Measurements from ENCODE around the gene MAP4K5.
"Not testable (repeated sequence)": the region's sequence is repeated elsewhere in the genome, so short reads cannot be mapped to it uniquely, and the experiment has no call there.

The MAP4K5 gene

DNA sequence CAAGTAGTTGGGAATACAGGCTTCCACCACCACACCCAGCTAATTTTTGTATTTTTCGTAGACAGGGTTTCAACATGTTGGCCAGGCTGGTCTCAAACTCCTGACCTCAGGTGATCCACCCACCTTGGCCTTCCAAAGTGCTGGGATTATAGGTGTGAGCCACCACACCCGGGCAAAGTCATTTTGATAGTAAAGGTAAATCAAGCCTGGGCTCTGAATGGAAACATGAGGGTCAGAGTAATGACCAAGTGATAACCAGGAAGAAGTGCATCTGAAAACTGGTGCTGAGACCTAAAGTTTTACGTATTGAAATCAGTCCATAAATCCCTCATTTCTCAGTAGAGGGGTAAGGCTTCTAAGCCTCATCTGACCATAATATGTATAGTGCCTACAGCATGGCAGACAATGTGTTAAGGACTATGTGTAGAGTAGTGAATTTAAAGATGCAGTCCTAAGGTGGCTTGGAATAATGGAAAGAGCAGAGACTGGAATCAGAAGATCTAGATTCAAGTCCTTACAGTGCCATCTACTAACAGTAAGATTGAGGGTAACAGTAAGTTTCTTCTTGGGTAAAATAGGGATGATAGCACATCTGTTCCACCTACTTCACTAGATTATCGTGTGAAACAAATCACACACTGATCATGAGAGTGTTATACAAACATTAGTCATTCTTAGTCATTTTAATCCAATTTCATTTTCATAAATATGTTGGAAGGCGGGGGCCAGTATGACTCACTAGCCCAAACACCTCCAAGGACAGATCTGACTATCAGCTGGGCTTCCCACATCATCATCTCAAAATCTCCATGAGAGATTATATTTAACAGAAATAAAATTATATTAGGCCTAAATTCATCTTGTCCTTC lies 11.2 kb downstream of the MAP4K5 start:
- no peak overlapping the region for H3K9ac ChIP-seq (ENCODE audit: low read depth, low read length)
- H3K4me1 ChIP-seq (ENCODE audit: insufficient read depth, low read length): peaks cover 11% of the 10 kb centered on the region
- peaks cover 3% of the 10 kb centered on the region; the same call in 1 of the 2 replicates for H3K36me3 ChIP-seq (ENCODE audit: insufficient read depth, low read length)
- 76% methylated on average over 5 of the region's 5 CpGs for WGBS
- H3K27ac ChIP-seq (ENCODE audit: low read depth, low read length): no peak overlapping the region
- no peaks in the 10 kb centered on the region for H3K9me3 ChIP-seq (ENCODE audit: insufficient read depth, low read depth, low read length)
- no peaks in the 10 kb centered on the region for H3K27me3 ChIP-seq (ENCODE audit: insufficient read depth, low read length)
- no peak overlapping the region for H3K4me3 ChIP-seq (ENCODE audit: low read length)

DNA sequence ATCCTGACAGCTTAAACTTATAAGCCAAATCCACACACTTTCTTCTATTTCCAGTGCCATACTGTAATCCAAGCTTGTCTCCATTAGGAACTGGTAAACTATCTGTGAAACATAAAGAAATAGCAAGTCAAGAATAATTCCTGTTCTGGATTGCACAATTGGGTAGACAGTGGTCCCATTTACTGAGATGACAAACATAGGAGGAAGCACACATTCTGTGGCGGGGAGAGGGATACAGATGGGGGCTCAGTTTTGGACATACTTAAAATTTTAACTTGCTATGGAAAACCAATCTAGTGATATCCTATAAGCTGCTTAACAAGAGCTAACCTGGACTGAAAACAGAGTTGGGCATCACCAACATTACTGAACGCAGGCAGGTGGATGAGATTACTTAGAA lies 16.3 kb downstream of the MAP4K5 start:
- WGBS: 87% methylated on average over 2 of the region's 2 CpGs
- H3K27ac ChIP-seq (ENCODE audit: low read depth, low read length): no peak overlapping the region
- H3K9me3 ChIP-seq (ENCODE audit: insufficient read depth, low read depth, low read length): no peaks in the 10 kb centered on the region
- peaks cover 3% of the 10 kb centered on the region; the same call in 1 of the 2 replicates for H3K36me3 ChIP-seq (ENCODE audit: insufficient read depth, low read length)
- H3K9ac ChIP-seq (ENCODE audit: low read depth, low read length): no peak overlapping the region
- H3K27me3 ChIP-seq (ENCODE audit: insufficient read depth, low read length): no peaks in the 10 kb centered on the region
- no peak overlapping the region for H3K4me3 ChIP-seq (ENCODE audit: low read length)
- no peaks in the 10 kb centered on the region for H3K4me1 ChIP-seq (ENCODE audit: insufficient read depth, low read length)

- 96% methylated on average over 4 of the region's 4 CpGs for WGBS
- Histone ChIP-seq H3K36me3 (ENCODE audit: insufficient read depth, low read length) (no peaks in the 10 kb centered on the region), H3K9me3 (ENCODE audit: insufficient read depth, low read depth, low read length) (no peaks in the 10 kb centered on the region), H3K27ac (ENCODE audit: low read depth, low read length) (no peak overlapping the region), H3K4me3 (ENCODE audit: low read length) (no peak overlapping the region), H3K27me3 (ENCODE audit: insufficient read depth, low read length) (no peaks in the 10 kb centered on the region), H3K9ac (ENCODE audit: low read depth, low read length) (no peak overlapping the region), H3K4me1 (ENCODE audit: insufficient read depth, low read length) (no peaks in the 10 kb centered on the region)
These were observed 19.9 kb downstream of the MAP4K5 start for GRCh38 chr14:50512463-50512862.

- H3K27ac ChIP-seq (ENCODE audit: low read depth, low read length): no peak overlapping the region
- H3K4me3 ChIP-seq (ENCODE audit: low read length): no peak overlapping the region
- H3K9ac ChIP-seq (ENCODE audit: low read depth, low read length): no peak overlapping the region
- 97% methylated on average over 7 of the region's 7 CpGs for WGBS
- H3K36me3 ChIP-seq (ENCODE audit: insufficient read depth, low read length): no peaks in the 10 kb centered on the region
- H3K4me1 ChIP-seq (ENCODE audit: insufficient read depth, low read length): no peaks in the 10 kb centered on the region
- H3K27me3 ChIP-seq (ENCODE audit: insufficient read depth, low read length): no peaks in the 10 kb centered on the region
- no peaks in the 10 kb centered on the region for H3K9me3 ChIP-seq (ENCODE audit: insufficient read depth, low read depth, low read length)
These were observed 22.2 kb downstream of the MAP4K5 start for GRCh38 chr14:50510157-50510556.

GRCh38 chr14:50507078-50507477 lies 25.3 kb downstream of the MAP4K5 start:
- H3K9ac ChIP-seq (ENCODE audit: low read depth, low read length); H3K9me3 ChIP-seq (ENCODE audit: insufficient read depth, low read depth, low read length); H3K4me3 ChIP-seq (ENCODE audit: low read length); H3K27ac ChIP-seq (ENCODE audit: low read depth, low read length); H3K4me1 ChIP-seq (ENCODE audit: insufficient read depth, low read length); H3K27me3 ChIP-seq (ENCODE audit: insufficient read depth, low read length): not testable (repeated sequence)
- H3K36me3 ChIP-seq (ENCODE audit: insufficient read depth, low read length): peaks cover 15% of the 10 kb centered on the region
- WGBS: no CpG with 5 or more reads among the region's 1 CpG

DNA sequence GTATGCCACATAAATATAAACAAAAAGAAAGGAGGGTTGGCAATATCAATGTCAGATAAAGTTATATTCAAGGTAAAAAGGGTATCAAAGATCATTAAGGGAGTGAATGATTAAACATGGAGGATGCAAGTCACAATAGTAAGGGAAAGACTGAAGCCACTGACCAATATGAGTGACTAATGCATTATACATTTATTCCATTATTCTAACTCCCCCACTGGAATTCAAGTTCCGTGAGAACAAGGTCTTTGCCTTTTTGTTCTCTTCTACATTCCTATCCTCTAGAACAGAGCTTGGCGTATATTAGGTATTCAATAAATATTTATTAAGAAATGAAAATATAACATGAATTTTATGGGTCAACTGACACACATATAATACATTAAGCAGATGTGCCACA lies 30.7 kb downstream of the MAP4K5 start:
- WGBS: 95% methylated on average over 1 of the region's 2 CpGs
- no peak overlapping the region for H3K27ac ChIP-seq (ENCODE audit: low read depth, low read length)

GRCh38 chr14:50497351-50497750 lies 35.0 kb downstream of the MAP4K5 start:
- Histone ChIP-seq H3K27me3 (ENCODE audit: insufficient read depth, low read length) (no peaks in the 10 kb centered on the region), H3K9me3 (ENCODE audit: insufficient read depth, low read depth, low read length) (no peaks in the 10 kb centered on the region), H3K27ac (ENCODE audit: low read depth, low read length) (no peak overlapping the region), H3K4me1 (ENCODE audit: insufficient read depth, low read length) (no peaks in the 10 kb centered on the region), H3K36me3 (ENCODE audit: insufficient read depth, low read length) (peaks cover 10% of the 10 kb centered on the region; the same call in 1 of the 2 replicates), H3K4me3 (ENCODE audit: low read length) (no peak overlapping the region), H3K9ac (ENCODE audit: low read depth, low read length) (no peak overlapping the region)
- 96% methylated on average over 2 of the region's 2 CpGs for WGBS

More for the DNA sequence above, 30.7 kb downstream of the MAP4K5 start:
- Histone ChIP-seq H3K4me3 (ENCODE audit: low read length) (no peak overlapping the region), H3K9ac (ENCODE audit: low read depth, low read length) (no peak overlapping the region), H3K4me1 (ENCODE audit: insufficient read depth, low read length) (no peaks in the 10 kb centered on the region), H3K27me3 (ENCODE audit: insufficient read depth, low read length) (no peaks in the 10 kb centered on the region), H3K36me3 (ENCODE audit: insufficient read depth, low read length) (peaks cover 21% of the 10 kb centered on the region), H3K9me3 (ENCODE audit: insufficient read depth, low read depth, low read length) (no peaks in the 10 kb centered on the region)

GRCh38 chr14:50489851-50490250 lies 42.5 kb downstream of the MAP4K5 start:
- no peak overlapping the region for H3K9ac ChIP-seq (ENCODE audit: low read depth, low read length)
- peaks cover 12% of the 10 kb centered on the region for H3K36me3 ChIP-seq (ENCODE audit: insufficient read depth, low read length)
- no peaks in the 10 kb centered on the region for H3K4me1 ChIP-seq (ENCODE audit: insufficient read depth, low read length)
- no peaks in the 10 kb centered on the region for H3K27me3 ChIP-seq (ENCODE audit: insufficient read depth, low read length)
- WGBS: 92% methylated on average over 3 of the region's 3 CpGs
- no peaks in the 10 kb centered on the region for H3K9me3 ChIP-seq (ENCODE audit: insufficient read depth, low read depth, low read length)
- H3K4me3 ChIP-seq (ENCODE audit: low read length): no peak overlapping the region
- H3K27ac ChIP-seq (ENCODE audit: low read depth, low read length): no peak overlapping the region

- Histone ChIP-seq H3K27ac (ENCODE audit: low read depth, low read length) (no peak overlapping the region), H3K4me3 (ENCODE audit: low read length) (no peak overlapping the region), H3K27me3 (ENCODE audit: insufficient read depth, low read length) (no peaks in the 10 kb centered on the region), H3K36me3 (ENCODE audit: insufficient read depth, low read length) (peaks cover 14% of the 10 kb centered on the region), H3K9me3 (ENCODE audit: insufficient read depth, low read depth, low read length) (no peaks in the 10 kb centered on the region), H3K9ac (ENCODE audit: low read depth, low read length) (no peak overlapping the region), H3K4me1 (ENCODE audit: insufficient read depth, low read length) (no peaks in the 10 kb centered on the region)
- WGBS: no CpG with 5 or more reads among the region's 1 CpG
These were observed 43.8 kb downstream of the MAP4K5 start for GRCh38 chr14:50488521-50488920.

DNA sequence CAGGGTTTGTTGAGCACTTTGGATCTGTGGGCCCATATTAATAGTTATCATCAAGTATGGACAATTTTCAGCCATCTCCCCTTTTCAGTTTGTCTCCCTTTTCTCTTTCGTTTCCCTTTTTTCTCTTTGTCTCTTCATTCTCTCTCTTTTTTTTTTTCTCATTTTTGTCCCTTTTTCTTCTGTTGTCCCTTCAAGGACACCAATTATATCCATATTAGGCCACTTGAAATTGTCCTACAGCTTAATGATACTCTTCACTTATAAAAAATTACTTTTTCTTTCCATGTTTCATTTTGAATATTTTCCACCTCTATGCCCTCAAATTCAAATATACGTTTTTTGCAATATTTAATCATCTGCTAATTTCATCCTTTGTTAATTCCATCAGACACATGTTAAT lies 53.3 kb downstream of the MAP4K5 start:
- Histone ChIP-seq H3K27me3 (ENCODE audit: insufficient read depth, low read length) (no peaks in the 10 kb centered on the region), H3K9ac (ENCODE audit: low read depth, low read length) (no peak overlapping the region), H3K4me1 (ENCODE audit: insufficient read depth, low read length) (no peaks in the 10 kb centered on the region), H3K9me3 (ENCODE audit: insufficient read depth, low read depth, low read length) (no peaks in the 10 kb centered on the region), H3K4me3 (ENCODE audit: low read length) (no peak overlapping the region), H3K27ac (ENCODE audit: low read depth, low read length) (no peak overlapping the region), H3K36me3 (ENCODE audit: insufficient read depth, low read length) (peaks cover 38% of the 10 kb centered on the region)
- 92% methylated on average over 2 of the region's 2 CpGs for WGBS

- H3K9me3 ChIP-seq (ENCODE audit: insufficient read depth, low read depth, low read length): no peaks in the 10 kb centered on the region
- H3K4me1 ChIP-seq (ENCODE audit: insufficient read depth, low read length): no peaks in the 10 kb centered on the region
- H3K9ac ChIP-seq (ENCODE audit: low read depth, low read length): no peak overlapping the region
- no peak overlapping the region for H3K4me3 ChIP-seq (ENCODE audit: low read length)
- no peak overlapping the region for H3K27ac ChIP-seq (ENCODE audit: low read depth, low read length)
- peaks cover 46% of the 10 kb centered on the region for H3K36me3 ChIP-seq (ENCODE audit: insufficient read depth, low read length)
- WGBS: 88% methylated on average over 2 of the region's 2 CpGs
- H3K27me3 ChIP-seq (ENCODE audit: insufficient read depth, low read length): no peaks in the 10 kb centered on the region
These were observed 54.6 kb downstream of the MAP4K5 start for GRCh38 chr14:50477760-50478159.

Data from HUES64 (cell line).